ENCODE measurements around the gene C12orf76.
"Not testable (repeated sequence)": the region's sequence is repeated elsewhere in the genome, so short reads cannot be mapped to it uniquely, and the experiment has no call there.

The C12orf76 gene

DNA sequence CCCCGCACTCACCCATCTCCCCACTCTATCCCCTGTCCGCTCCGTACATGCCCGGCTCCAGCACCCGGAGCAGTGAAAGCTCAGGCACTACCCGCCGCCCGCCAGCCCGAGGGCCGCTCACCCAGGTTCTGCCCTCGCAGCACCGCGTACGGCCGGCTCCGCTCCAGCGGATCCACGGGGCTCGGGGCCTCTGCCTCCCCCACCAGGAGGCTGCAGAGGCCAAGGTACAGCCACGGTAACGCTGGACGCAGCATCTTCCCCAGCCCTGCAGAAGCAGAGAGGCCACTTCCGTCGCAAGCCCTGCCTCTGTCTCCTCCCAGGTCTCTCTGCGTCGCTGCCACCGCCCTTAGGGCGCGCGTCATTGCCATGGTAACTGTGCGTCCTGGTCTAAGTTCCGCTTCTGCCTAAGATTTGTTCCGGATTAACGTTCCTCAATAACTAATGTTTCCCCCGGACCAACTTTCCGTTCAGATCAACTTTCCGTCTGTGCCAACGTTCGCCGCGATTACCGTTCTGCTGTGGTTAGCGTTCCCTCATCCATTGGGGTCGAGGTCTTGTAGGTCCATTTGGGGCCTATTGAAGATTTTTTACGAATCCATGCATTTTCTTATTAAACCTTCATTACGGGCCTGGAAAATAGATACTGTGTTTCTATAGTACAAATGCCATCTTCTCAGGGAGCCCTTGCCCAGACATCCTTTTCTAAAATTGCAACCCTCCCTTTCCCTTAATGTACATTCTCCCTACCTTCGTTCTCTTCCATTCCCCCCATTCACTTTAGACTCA lies at the start of gene C12orf76:
Gene C12orf76, minus strand, starts transcription at position 281 of the 786 bp plus-strand sequence. Its CDS starts 27 bp downstream, at position 254.
- peak; percentile 97 for DNase-seq

DNA sequence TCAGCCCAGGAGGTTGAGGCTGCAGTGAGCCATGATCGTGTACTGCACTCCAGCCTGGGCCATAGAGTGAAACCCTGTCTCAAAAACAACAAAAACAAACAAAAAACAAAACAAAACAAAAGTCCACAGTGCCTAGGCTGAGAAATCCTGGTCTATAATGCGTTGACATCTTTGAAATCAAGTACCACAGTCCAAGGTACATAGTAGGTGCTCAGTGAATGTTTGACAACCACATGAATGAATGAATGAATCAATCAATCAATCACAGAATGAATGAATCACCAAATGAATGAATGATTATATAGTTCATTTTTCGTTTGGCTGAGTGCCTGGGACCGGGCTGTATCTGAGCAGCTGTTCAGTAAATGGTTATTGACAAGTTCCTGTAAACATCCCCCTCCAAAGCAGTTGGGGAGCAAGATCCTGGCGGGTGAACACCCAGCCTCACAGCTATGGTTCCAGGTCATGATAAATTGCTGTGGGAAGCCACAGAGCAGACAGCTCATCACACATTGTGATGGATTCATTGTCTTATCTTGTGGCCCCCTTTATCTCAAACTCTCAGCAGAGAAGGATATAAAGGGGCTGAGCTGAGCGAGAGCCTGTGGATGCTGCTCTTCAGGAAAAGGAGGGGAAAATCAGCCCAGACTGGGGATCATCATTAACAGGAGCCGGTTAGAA lies 45.4 kb upstream of the C12orf76 start:
- DNase-seq, result no peak

- DNase-seq, result no peak
These were observed 42.9 kb upstream of the C12orf76 start for GRCh38 chr12:110091136-110091711.

DNA sequence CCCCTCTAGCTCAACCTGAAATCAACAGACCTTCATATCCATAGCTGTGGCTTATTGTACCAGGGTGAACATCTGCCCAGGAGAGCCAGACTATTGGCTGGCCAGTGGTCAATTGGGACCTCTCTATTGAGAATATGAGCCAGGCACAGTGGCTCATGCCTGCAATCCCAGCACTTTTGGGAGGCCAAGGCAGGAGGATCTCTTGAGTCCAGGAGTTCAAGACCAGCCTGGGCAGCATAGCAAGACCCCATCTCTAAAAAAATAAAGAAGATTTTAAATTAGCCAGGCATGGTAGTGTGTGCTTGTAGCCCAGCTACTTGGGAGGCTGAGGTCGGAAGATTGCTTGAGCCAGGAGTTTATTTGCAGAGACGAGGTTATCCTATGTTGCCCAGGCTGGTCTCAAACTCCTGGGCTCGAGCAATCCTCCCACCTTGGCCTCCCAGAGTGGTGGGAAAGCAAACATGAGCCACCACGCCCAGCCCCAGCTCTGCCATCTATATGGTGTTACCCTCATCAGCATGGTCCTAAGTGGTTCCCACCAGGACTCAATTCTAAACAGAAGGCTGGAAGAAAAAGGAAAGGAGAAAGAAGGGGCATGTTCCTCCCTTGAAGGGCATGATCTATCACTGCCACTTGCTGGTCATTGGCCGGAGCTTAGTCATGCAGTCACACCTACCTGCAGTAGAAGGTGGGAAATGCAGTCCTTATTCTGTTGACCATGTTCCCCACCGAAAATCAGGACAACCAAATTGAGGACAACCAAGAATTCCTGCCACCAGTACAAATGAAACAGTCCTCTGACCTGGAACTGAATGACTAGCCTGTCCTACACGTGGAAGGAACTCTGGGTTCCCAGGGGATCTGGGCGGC lies 42.2 kb upstream of the C12orf76 start:
- no peak for DNase-seq

DNA sequence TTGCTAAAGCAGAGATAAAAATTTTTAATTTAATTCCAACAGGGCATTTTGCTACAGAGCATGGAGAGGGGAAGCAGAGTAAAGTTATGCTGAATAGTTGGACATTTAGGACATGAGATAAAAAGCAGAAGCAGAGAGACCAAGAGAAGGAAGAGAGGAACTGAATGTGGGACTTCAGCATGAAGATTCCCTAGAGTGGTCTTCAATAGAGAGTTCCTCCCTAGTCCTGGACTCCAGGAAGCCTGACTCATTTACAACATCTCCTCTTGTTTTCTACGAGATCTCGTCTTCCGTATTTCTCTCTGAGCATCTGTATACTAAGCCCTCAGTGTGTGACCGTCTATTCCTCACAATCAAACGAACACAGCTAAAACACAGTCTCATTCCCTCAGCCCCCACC lies 40.6 kb upstream of the C12orf76 start:
- no peak for DNase-seq

- DNase-seq, result not testable (repeated sequence)
These were observed 39.9 kb upstream of the C12orf76 start for GRCh38 chr12:110088216-110088615.

DNA sequence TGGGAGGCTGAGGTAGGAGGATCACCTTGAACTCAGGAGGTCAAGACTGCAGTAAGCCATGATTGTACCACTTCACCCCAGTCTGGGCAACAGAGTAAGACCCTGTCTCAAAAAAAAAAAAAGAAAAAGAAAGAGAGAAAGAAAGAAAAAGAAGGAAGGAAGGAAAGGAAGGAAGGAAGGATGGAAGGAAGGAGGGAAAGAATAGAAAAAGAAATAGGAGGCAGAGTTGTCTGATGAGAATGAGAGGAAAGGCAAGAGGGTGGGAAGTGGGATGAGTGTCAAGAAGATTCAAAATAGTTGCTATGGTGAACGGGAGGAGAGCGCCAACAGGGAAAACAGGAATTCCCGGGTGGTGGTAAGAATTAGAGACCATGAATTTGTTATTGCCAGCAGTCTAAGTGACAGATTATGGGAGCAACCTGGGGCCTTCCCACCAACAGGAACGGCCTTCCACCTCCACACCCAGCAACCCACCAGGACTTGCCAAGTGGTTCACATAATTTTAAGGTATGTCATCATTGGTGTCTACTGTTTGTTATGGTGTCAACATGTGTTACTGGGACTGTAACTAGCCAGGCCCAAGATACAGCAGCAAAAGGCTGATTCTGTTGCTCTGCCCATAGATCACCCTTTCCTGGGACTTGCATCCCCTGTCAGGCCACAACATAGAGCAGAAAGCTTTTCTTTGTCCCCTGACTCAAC lies 36.1 kb upstream of the C12orf76 start:
- no peak for DNase-seq

GRCh38 chr12:110080410-110080809 lies 32.1 kb upstream of the C12orf76 start:
- no peak for DNase-seq

GRCh38 chr12:110079477-110080400 lies 31.4 kb upstream of the C12orf76 start:
- no peak for DNase-seq

DNA sequence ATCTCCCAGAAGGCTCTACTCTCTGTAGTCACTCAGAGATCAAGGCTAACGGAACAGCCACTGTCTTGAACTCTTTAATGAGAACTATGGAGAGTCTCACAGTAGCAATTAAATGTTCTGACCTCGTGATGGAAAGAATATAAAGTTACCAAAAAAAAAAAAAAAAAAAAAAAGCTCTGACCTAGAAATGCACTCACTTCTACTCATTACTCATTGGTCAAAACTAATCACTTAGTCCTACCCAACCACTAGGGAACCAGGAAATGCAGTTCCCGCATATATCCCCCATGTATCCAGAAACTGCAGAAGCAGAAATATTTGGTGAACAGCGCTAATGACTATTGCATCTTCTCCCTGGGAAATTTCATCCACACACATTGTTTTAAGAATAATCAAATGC lies 29.5 kb upstream of the C12orf76 start:
- no peak for DNase-seq

DNA sequence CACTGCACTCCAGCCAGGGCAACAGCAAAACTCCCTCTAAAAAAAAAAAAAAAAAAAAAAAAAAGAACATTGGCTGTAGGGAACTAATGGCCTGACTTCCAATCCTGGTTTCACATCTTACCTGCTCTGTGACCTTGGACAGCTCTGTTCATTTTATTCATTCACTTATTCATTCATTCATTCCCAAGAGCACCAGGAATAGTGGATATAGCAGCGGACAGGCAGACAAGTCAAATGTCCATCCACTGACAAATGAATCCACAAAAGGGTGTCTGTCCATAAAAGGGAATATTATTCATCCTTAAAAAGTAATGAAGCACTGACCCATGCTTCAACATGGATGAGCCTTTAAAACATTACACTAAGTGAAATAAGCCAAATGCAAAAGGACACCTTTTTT lies 27.6 kb upstream of the C12orf76 start:
- no peak for DNase-seq

DNA sequence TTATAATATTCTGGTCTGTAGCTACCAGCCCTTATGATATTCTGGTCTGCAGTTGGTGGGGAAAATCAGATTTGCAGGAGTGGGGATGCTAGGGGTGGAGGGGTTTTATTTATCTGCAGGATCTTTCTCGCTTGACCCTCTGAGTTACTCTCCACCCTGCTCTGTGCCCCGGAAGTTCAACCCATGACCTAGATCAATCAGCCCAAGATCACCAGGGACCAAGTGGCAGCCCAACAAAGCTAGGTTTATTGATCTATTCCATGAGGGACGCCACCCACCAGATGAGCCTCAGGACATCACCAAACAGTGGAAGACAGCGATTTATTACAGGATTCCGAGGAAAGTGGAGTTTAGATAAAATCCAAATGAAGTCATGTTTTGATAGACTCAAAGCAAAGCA lies 25.8 kb upstream of the C12orf76 start:
- DNase-seq, result no peak

GRCh38 chr12:110073049-110073831 lies 24.9 kb upstream of the C12orf76 start:
- peak; percentile 35 for DNase-seq

DNA sequence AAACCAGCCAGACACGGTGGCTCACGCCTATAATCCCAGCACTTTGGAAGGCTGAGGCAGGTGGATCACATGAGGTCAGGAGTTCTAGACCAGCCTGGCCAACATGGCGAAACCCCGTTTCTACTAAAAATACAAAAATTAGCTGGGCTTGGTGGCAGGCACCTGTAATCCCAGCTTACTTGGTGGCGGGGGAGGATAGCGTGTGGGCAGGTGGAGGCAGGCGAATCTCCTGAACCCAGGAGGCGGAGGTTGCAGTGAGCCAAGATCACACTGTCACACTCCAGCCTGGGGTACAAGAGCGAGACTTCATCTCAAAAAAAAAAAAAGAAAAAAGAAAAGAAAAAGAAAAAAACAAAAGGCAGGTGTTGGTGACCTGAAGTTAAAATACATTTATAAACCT lies 24.3 kb upstream of the C12orf76 start:
- DNase-seq, result not testable (repeated sequence)

- DNase-seq, result no peak
These were observed 23.6 kb upstream of the C12orf76 start for GRCh38 chr12:110071967-110072366.

GRCh38 chr12:110071504-110071903 lies 23.2 kb upstream of the C12orf76 start:
- no peak for DNase-seq

DNA sequence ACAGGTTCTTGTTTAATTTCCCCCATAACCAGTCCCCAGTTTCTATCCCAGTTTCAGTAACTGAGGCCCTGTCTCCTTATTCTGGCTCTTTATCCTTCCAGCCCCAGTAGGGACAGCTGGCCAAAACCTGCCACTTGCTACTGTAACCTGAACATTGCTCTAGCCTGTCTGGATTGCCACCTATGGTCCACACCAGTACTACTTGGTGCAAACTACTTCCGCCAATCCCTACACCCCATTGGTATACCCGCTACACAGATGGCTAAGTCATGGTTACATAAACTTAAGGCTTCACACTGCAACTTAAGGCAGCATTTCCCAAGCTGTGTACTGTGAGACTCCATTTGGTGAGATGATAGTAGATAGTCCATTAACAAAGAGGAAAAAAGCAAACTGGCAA lies 20.3 kb upstream of the C12orf76 start:
- no peak for DNase-seq

DNA sequence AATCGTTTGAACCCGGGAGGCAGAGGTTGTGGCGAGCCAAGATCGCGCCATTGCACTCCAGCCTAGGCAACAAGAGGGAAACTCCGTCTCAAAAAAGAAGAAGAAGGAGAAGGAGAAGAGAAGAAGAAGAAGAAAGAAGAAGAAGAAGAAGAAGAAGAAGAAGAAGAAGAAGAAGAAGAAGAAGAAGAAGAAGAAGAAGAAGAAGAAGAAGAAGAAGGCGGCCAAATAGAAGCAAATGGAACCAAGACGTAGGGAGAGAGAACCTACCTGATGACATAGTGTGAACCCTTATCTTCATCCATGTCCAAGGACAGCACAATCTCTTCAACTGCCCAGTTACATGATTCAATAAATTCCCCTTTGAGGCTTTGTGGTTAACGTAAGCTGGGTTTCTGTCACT lies 19.8 kb upstream of the C12orf76 start:
- DNase-seq, result not testable (repeated sequence)

DNA sequence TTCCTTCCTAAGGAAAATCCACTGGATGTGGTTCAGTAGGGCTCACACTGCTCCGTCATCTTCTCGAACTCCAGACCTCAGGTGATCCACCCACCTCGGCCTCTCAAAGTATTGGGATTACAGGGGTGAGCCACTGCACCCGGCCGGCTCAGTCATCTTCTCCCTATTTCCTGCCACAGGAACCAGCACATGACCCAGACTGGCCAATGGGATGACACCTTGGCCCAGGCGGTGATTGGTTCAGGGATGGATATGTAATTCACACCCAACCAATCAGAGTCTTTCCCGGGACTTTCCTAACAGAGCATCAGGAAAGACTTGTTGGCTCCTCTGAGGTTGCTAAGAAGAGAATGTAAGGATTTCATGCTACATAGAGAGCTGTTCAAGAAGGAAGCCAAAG lies 19.2 kb upstream of the C12orf76 start:
- DNase-seq, result no peak

- no peak for DNase-seq
These were observed 17.2 kb upstream of the C12orf76 start for GRCh38 chr12:110065540-110065939.

All from EL (cell line).